ENCODE results near the gene PAK5. TPM values are rescaled to one million over a fixed set of nuclear protein-coding genes. Genes with fewer than 3 reads are reported as not detected.

The PAK5 gene
- total and polyA plus RNA-seq, 2 of the 13 experiments (the other 11 are each of a cell fraction or from before 2014, with no cell fraction given): not detected

GRCh38 chr20:9595763-9596162, 243.1 kb downstream of the PAK5 start:
- no peaks in the 10 kb centered on the region for H3K9me3 ChIP-seq (ENCODE audit: low read length)
- BruUV-seq (replicated peaks): no TSS peak
- H3K4me1 ChIP-seq (ENCODE audit: insufficient read depth, low read length): peaks cover 8% of the 10 kb centered on the region
- no peak for FAIRE-seq
- no peak overlapping the region for H3K9ac ChIP-seq (ENCODE audit: insufficient read depth, low read depth, low read length)
- H3K79me2 ChIP-seq (ENCODE audit: insufficient read depth, low read length): no peaks in the 10 kb centered on the region
- DNase-seq (ENCODE audit: low spot score): no peak
- no peak overlapping the region for H3K4me2 ChIP-seq (ENCODE audit: low read depth, low read length)
- no peak for TF ChIP-seq NPAS2 (CRISPR knock-in tag; IDR thresholded peaks at IDR 0.05; ENCODE audit: borderline replicate concordance)
- TF ChIP-seq SKI (IDR thresholded peaks at IDR 0.05; ENCODE audit: partially characterized antibody): no peak
- no peak for TF ChIP-seq ZNF780A (CRISPR knock-in tag; IDR thresholded peaks at IDR 0.05)
- no peak for TF ChIP-seq ZNF747 (CRISPR knock-in tag; IDR thresholded peaks at IDR 0.05; ENCODE audit: borderline replicate concordance)
- no peak for TF ChIP-seq ZFP82 (CRISPR knock-in tag; IDR thresholded peaks at IDR 0.05; ENCODE audit: borderline replicate concordance)
- no peak for TF ChIP-seq TOPORS (CRISPR knock-in tag; IDR thresholded peaks at IDR 0.05)
- no peak for TF ChIP-seq SETDB1 (CRISPR knock-in tag; IDR thresholded peaks at IDR 0.05; ENCODE audit: borderline replicate concordance)
- no peak for TF ChIP-seq SCMH1 (CRISPR knock-in tag; IDR thresholded peaks at IDR 0.05; ENCODE audit: borderline replicate concordance)
- no peak for TF ChIP-seq CBX2 (IDR thresholded peaks at IDR 0.05; ENCODE audit: low read depth, low read length)
- no peak for TF ChIP-seq CBX2 (CRISPR knock-in tag; IDR thresholded peaks at IDR 0.05; ENCODE audit: low read depth)
- no peak for TF ChIP-seq ZBTB26 (CRISPR knock-in tag; IDR thresholded peaks at IDR 0.05; ENCODE audit: borderline replicate concordance)
- TF ChIP-seq HNRNPUL1 (IDR thresholded peaks at IDR 0.05; ENCODE audit: low read depth, low read length): no peak
- TF ChIP-seq ZEB1 (IDR thresholded peaks at IDR 0.05; ENCODE audit: insufficient replicate concordance, low read depth): no peak
- no peak for TF ChIP-seq ZNF788 (CRISPR knock-in tag; IDR thresholded peaks at IDR 0.05; ENCODE audit: borderline replicate concordance)
- no peak for TF ChIP-seq AGO2 (optimal IDR thresholded peaks at IDR 0.05; ENCODE audit: low read depth, low read length)
- TF ChIP-seq ATF6 (CRISPR knock-in tag; conservative IDR thresholded peaks at IDR 0.05): no peak
- TF ChIP-seq CREB1 (IDR thresholded peaks at IDR 0.05): no peak
- TF ChIP-seq CREB1 (CRISPR knock-in tag; IDR thresholded peaks at IDR 0.05): no peak
- intact Hi-C loops (cut with micrococcal nuclease; ENCODE audit: unreplicated experiment): no loop called here
- POLR2A ChIA-PET: no interaction called here
- H4K20me1 ChIP-seq (ENCODE audit: insufficient read depth, low read length): no peaks in the 10 kb centered on the region
- no peak overlapping the region for H3K27ac ChIP-seq (ENCODE audit: extremely low read length, insufficient read depth, low read length)
- no peak overlapping the region for H2AFZ ChIP-seq (ENCODE audit: low read length)
- WGBS (ENCODE audit: low lambda C conversion rate): 0% methylated on average over 1 of the region's 1 CpG
- CTCF ChIA-PET (ENCODE audit: low intra/inter-chr PET ratio, low total read pairs): no interaction called here
- in situ Hi-C loops (cut with HindIII; ENCODE audit: extremely low pct_ligation_motif_present, low pct_unique_long_range_greater_than_20kb): no loop called here
- ATAC-seq: no peak
- H3K36me3 ChIP-seq (replicated peaks in 1 of 2; ENCODE audit: control insufficient read depth in 1 of 2, insufficient read depth in 2 of 2, low read length in 2 of 2): no peaks in the 10 kb centered on the region
- H3K27me3 ChIP-seq (ENCODE audit: control insufficient read depth in 1 of 2, insufficient read depth in 2 of 2, low read length in 2 of 2): no peaks in the 10 kb centered on the region; a peak in 1 of 5 replicates
- H3K4me3 ChIP-seq (replicated peaks in 1 of 3; ENCODE audit: insufficient read depth in 1 of 3, low read depth in 2 of 3, low read length in 3 of 3): no peak overlapping the region
